Parathyroid adenoma (tissue), 2 donors: ENCODE measurements around the gene ALOX12.
"Not testable (repeated sequence)": the region's sequence is repeated elsewhere in the genome, so short reads cannot be mapped to it uniquely, and the experiment has no call there.

ENCODE experiments used
- H2AFZ ChIP-seq: fragments of 300-600 bp; sonication (generic); one replicate; pipeline ENCODE4 v1.7.0; 2017; ENCODE audit warnings: antibody characterized with exemption, mild to moderate bottlenecking
- H3K27ac ChIP-seq: fragments of 300-600 bp; sonication (generic); one replicate; pipeline ENCODE4 v1.7.0; 2017
- H3K27me3 ChIP-seq: fragments of 300-600 bp; sonication (generic); one replicate; pipeline ENCODE4 v1.7.0; 2017; ENCODE audit warnings: low read length; ENCODE audit not compliant: control insufficient read depth, insufficient read depth
- H3K36me3 ChIP-seq: fragments of 300-600 bp; sonication (generic); one replicate; pipeline ENCODE4 v1.7.0; 2017; ENCODE audit warnings: low read length; ENCODE audit not compliant: control insufficient read depth, insufficient read depth
- H3K4me1 ChIP-seq: fragments of 300-600 bp; sonication (generic); one replicate; pipeline ENCODE4 v1.7.0; 2017; ENCODE audit warnings: control low read depth
- H3K4me2 ChIP-seq: fragments of 300-600 bp; sonication (generic); one replicate; pipeline ENCODE4 v1.7.0; 2017; ENCODE audit warnings: low read length
- H3K4me3 ChIP-seq: fragments of 300-600 bp; sonication (generic); one replicate; pipeline ENCODE4 v1.7.0; 2017; ENCODE audit warnings: low read depth, low read length
- H3K79me2 ChIP-seq: fragments of 300-600 bp; sonication (generic); one replicate; pipeline ENCODE4 v1.7.0; 2017; ENCODE audit warnings: control low read depth
- H3K9ac ChIP-seq: fragments of 300-600 bp; sonication (generic); one replicate; pipeline ENCODE4 v1.7.0; 2017; ENCODE audit warnings: mild to moderate bottlenecking
- H3K9me3 ChIP-seq: fragments of 300-600 bp; sonication (generic); one replicate; pipeline ENCODE4 v1.7.0; 2017; ENCODE audit warnings: low read length; ENCODE audit not compliant: control insufficient read depth
- CTCF ChIP-seq: fragments of 300-600 bp; sonication (generic); IDR thresholded peaks from one replicate; pipeline ENCODE4 v1.7.0; 2017; ENCODE audit warnings: antibody characterized with exemption, mild to moderate bottlenecking
- donor health status: primary hyperparathyroidism.

The ALOX12 gene

GRCh38 chr17:6981426-6981825, 14.4 kb upstream of the ALOX12 start:
- Histone ChIP-seq H3K79me2 (no peaks in the 10 kb centered on the region), H3K4me2 (no peak overlapping the region), H3K4me1 (no peaks in the 10 kb centered on the region), H3K36me3 (no peaks in the 10 kb centered on the region), H3K9ac (no peak overlapping the region), H3K4me3 (no peak overlapping the region), H3K27ac (no peak overlapping the region), H2AFZ (no peak overlapping the region), H3K9me3 (no peaks in the 10 kb centered on the region), H3K27me3 (no peaks in the 10 kb centered on the region)
- no peak for TF ChIP-seq CTCF

- no peak for TF ChIP-seq CTCF
- no peaks in the 10 kb centered on the region for H3K4me1 ChIP-seq
Observed at GRCh38 chr17:6985266-6985665, 10.6 kb upstream of the ALOX12 start.

GRCh38 chr17:6986676-6987075, 9.2 kb upstream of the ALOX12 start:
- no peaks in the 10 kb centered on the region for H3K27me3 ChIP-seq
- no peaks in the 10 kb centered on the region for H3K9me3 ChIP-seq
- no peaks in the 10 kb centered on the region for H3K79me2 ChIP-seq
- no peak overlapping the region for H2AFZ ChIP-seq
- no peaks in the 10 kb centered on the region for H3K4me1 ChIP-seq
- no peak overlapping the region for H3K27ac ChIP-seq
- no peak overlapping the region for H3K4me2 ChIP-seq
- no peak overlapping the region for H3K4me3 ChIP-seq
- no peak overlapping the region for H3K9ac ChIP-seq
- H3K36me3 ChIP-seq, result no peaks in the 10 kb centered on the region
- no peak for TF ChIP-seq CTCF

More at GRCh38 chr17:6985266-6985665, 10.6 kb upstream of the ALOX12 start:
- Histone ChIP-seq H3K4me3 (no peak overlapping the region), H3K9me3 (no peaks in the 10 kb centered on the region), H3K4me2 (no peak overlapping the region), H3K27me3 (no peaks in the 10 kb centered on the region), H3K36me3 (no peaks in the 10 kb centered on the region), H2AFZ (no peak overlapping the region), H3K9ac (no peak overlapping the region), H3K79me2 (no peaks in the 10 kb centered on the region), H3K27ac (no peak overlapping the region)

- H3K36me3 ChIP-seq, result no peaks in the 10 kb centered on the region
- TF ChIP-seq CTCF, result no peak
- no peak overlapping the region for H3K27ac ChIP-seq
- no peaks in the 10 kb centered on the region for H3K4me1 ChIP-seq
- H2AFZ ChIP-seq, result no peak overlapping the region
- no peaks in the 10 kb centered on the region for H3K27me3 ChIP-seq
- no peak overlapping the region for H3K4me3 ChIP-seq
- no peaks in the 10 kb centered on the region for H3K9me3 ChIP-seq
- H3K79me2 ChIP-seq, result no peaks in the 10 kb centered on the region
- no peak overlapping the region for H3K4me2 ChIP-seq
- no peak overlapping the region for H3K9ac ChIP-seq
Observed at GRCh38 chr17:6989779-6990178, 6.1 kb upstream of the ALOX12 start.

GRCh38 chr17:6993613-6994056, 2.2 kb upstream of the ALOX12 start:
- not testable (repeated sequence) for H3K4me3 ChIP-seq, H3K9me3 ChIP-seq, H3K4me2 ChIP-seq, H2AFZ ChIP-seq, H3K9ac ChIP-seq, H3K4me1 ChIP-seq, H3K36me3 ChIP-seq, H3K79me2 ChIP-seq, H3K27me3 ChIP-seq, H3K27ac ChIP-seq
